ENCODE results near the gene RBM39.
"Not testable (repeated sequence)": the region's sequence is repeated elsewhere in the genome, so short reads cannot be mapped to it uniquely, and the experiment has no call there.

The RBM39 gene

GRCh38 chr20:35708502-35708901, 33.6 kb downstream of the RBM39 start:
- Histone ChIP-seq H3K9me2 (ENCODE audit: low read depth, low read length) (no peaks in the 10 kb centered on the region), H3K4me2 (ENCODE audit: low read length) (no peak overlapping the region), H3K27ac (ENCODE audit: low read depth, low read length, poor library complexity, severe bottlenecking) (no peak overlapping the region), H3K9ac (ENCODE audit: low read length) (no peak overlapping the region), H2AFZ (ENCODE audit: low read length) (no peak overlapping the region), H3K9me3 (ENCODE audit: low read length) (no peaks in the 10 kb centered on the region), H3K4me1 (ENCODE audit: insufficient read depth, low read length, severe bottlenecking) (no peaks in the 10 kb centered on the region), H3K36me3 (ENCODE audit: insufficient read depth, low read length) (peaks cover 96% of the 10 kb centered on the region), H3F3A (ENCODE audit: insufficient read depth, low read length) (peaks cover 49% of the 10 kb centered on the region), H3K4me3 (ENCODE audit: low read depth, low read length, poor library complexity, severe bottlenecking) (no peak overlapping the region), H3K27me3 (ENCODE audit: insufficient read depth, low read length) (no peaks in the 10 kb centered on the region), H4K20me1 (ENCODE audit: insufficient read depth, low read length) (peaks cover 11% of the 10 kb centered on the region; the same call in 1 of the 2 replicates), H3K79me2 (ENCODE audit: insufficient read depth, low read length) (peaks cover 28% of the 10 kb centered on the region)
- no peak for TF ChIP-seq CTCF (IDR thresholded peaks at IDR 0.05; ENCODE audit: low read length)
- TF ChIP-seq EZH2 (IDR thresholded peaks at IDR 0.05; ENCODE audit: borderline replicate concordance, low read length): no peak

- H3K9ac ChIP-seq (ENCODE audit: low read length); H3K4me3 ChIP-seq (ENCODE audit: low read depth, low read length, poor library complexity, severe bottlenecking); H3K4me1 ChIP-seq (ENCODE audit: insufficient read depth, low read length, severe bottlenecking); H3K4me2 ChIP-seq (ENCODE audit: low read length); H3K9me3 ChIP-seq (ENCODE audit: low read length); H3K9me2 ChIP-seq (ENCODE audit: low read depth, low read length); H2AFZ ChIP-seq (ENCODE audit: low read length); H3K27me3 ChIP-seq (ENCODE audit: insufficient read depth, low read length); H3K27ac ChIP-seq (ENCODE audit: low read depth, low read length, poor library complexity, severe bottlenecking): not testable (repeated sequence)
- H3K36me3 ChIP-seq (ENCODE audit: insufficient read depth, low read length): peaks cover 98% of the 10 kb centered on the region
- peaks cover 23% of the 10 kb centered on the region for H3K79me2 ChIP-seq (ENCODE audit: insufficient read depth, low read length)
- peaks cover 65% of the 10 kb centered on the region for H3F3A ChIP-seq (ENCODE audit: insufficient read depth, low read length)
- peaks cover 11% of the 10 kb centered on the region; the same call in 1 of the 2 replicates for H4K20me1 ChIP-seq (ENCODE audit: insufficient read depth, low read length)
These were observed 35.2 kb downstream of the RBM39 start for GRCh38 chr20:35706591-35707529.

- H3K27me3 ChIP-seq (ENCODE audit: insufficient read depth, low read length); H3K4me1 ChIP-seq (ENCODE audit: insufficient read depth, low read length, severe bottlenecking); H3K9ac ChIP-seq (ENCODE audit: low read length); H3K27ac ChIP-seq (ENCODE audit: low read depth, low read length, poor library complexity, severe bottlenecking); H4K20me1 ChIP-seq (ENCODE audit: insufficient read depth, low read length); H3K4me3 ChIP-seq (ENCODE audit: low read depth, low read length, poor library complexity, severe bottlenecking); H3K4me2 ChIP-seq (ENCODE audit: low read length); H3K9me2 ChIP-seq (ENCODE audit: low read depth, low read length); H2AFZ ChIP-seq (ENCODE audit: low read length); H3K9me3 ChIP-seq (ENCODE audit: low read length): not testable (repeated sequence)
- peaks cover 95% of the 10 kb centered on the region for H3K36me3 ChIP-seq (ENCODE audit: insufficient read depth, low read length)
- peaks cover 68% of the 10 kb centered on the region for H3F3A ChIP-seq (ENCODE audit: insufficient read depth, low read length)
- peaks cover 13% of the 10 kb centered on the region for H3K79me2 ChIP-seq (ENCODE audit: insufficient read depth, low read length)
These were observed 36.2 kb downstream of the RBM39 start for GRCh38 chr20:35705894-35706293.

- Histone ChIP-seq H3K9ac (ENCODE audit: low read length) (no peak overlapping the region), H4K20me1 (ENCODE audit: insufficient read depth, low read length) (no peaks in the 10 kb centered on the region), H3K4me2 (ENCODE audit: low read length) (no peak overlapping the region), H3K79me2 (ENCODE audit: insufficient read depth, low read length) (peaks cover 5% of the 10 kb centered on the region; the same call in 1 of the 2 replicates), H3K27ac (ENCODE audit: low read depth, low read length, poor library complexity, severe bottlenecking) (no peak overlapping the region), H3K9me3 (ENCODE audit: low read length) (no peaks in the 10 kb centered on the region), H3F3A (ENCODE audit: insufficient read depth, low read length) (peaks cover 57% of the 10 kb centered on the region), H3K9me2 (ENCODE audit: low read depth, low read length) (no peaks in the 10 kb centered on the region), H3K27me3 (ENCODE audit: insufficient read depth, low read length) (no peaks in the 10 kb centered on the region), H3K4me1 (ENCODE audit: insufficient read depth, low read length, severe bottlenecking) (peaks cover 15% of the 10 kb centered on the region), H2AFZ (ENCODE audit: low read length) (no peak overlapping the region), H3K4me3 (ENCODE audit: low read depth, low read length, poor library complexity, severe bottlenecking) (no peak overlapping the region), H3K36me3 (ENCODE audit: insufficient read depth, low read length) (peaks cover 88% of the 10 kb centered on the region)
- TF ChIP-seq EZH2 (IDR thresholded peaks at IDR 0.05; ENCODE audit: borderline replicate concordance, low read length): no peak
- TF ChIP-seq CTCF (IDR thresholded peaks at IDR 0.05; ENCODE audit: low read length): no peak
These were observed 37.4 kb downstream of the RBM39 start for GRCh38 chr20:35704514-35705261.

All from OCI-LY1 (cell line).